Endothelial cell of umbilical vein (primary cell): ENCODE results near the gene METAP1. TPM values are rescaled to one million over a fixed set of nuclear protein-coding genes. Genes with fewer than 3 reads are reported as not detected.

ENCODE experiments used
- BruUV-seq: library from RNA; stranded (reverse); fragments of 400-500 nt; replicated peaks from 2 replicates; lab custom pipeline; 2021; lab: Mats Ljungman, UMichigan
- CTCF ChIA-PET: fragments of 300-600, 350-600 bp; sonication (Branson Sonifier 250); formaldehyde crosslinking; loops from one replicate; lab custom pipeline; 2021; ENCODE audit warnings: antibody characterized with exemption, inconsistent platforms; lab: Charles Lee
- POLR2A ChIA-PET: fragments of 300-600, 350-600 bp; sonication (Branson Sonifier 250); formaldehyde crosslinking; loops from one replicate; lab custom pipeline; 2021; ENCODE audit warnings: antibody characterized with exemption, inconsistent platforms; lab: Charles Lee
- DNase-seq: peaks from one replicate; pipeline ENCODE4 v3.0.0-alpha.2; 2011; ENCODE audit warnings: low read depth, low spot score
- FAIRE-seq: peaks from 2 replicates; lab custom pipeline; 2011; peaks lifted over from hg19 to GRCh38; lab: Jason Lieb, UNC
- H2AFZ ChIP-seq: 2 replicates; pipeline ENCODE4 v1.6.0; 2012; ENCODE audit warnings: low read depth, low read length, control low read depth, inconsistent platforms
- H3K27ac ChIP-seq: 2 replicates; pipeline ENCODE4 v1.5.1; 2011; ENCODE audit warnings: low read depth, mild to moderate bottlenecking, control low read depth, low read length, moderate library complexity; ENCODE audit not compliant: insufficient read depth
- H3K27me3 ChIP-seq, 2 experiments: 2 replicates each; pipeline versions ENCODE4 v1.6.0 to v1.6.1; 2011; ENCODE audit warnings: low read length in 2 of 2, mixed read lengths in 1 of 2; ENCODE audit not compliant: control insufficient read depth in 2 of 2, insufficient read depth in 2 of 2
- H3K36me3 ChIP-seq, 2 experiments: 2 replicates in 1 of 2; 3 replicates in 1 of 2; pipeline ENCODE4 v1.5.1; 2011; ENCODE audit warnings: low read length in 2 of 2, mild to moderate bottlenecking in 1 of 2, moderate library complexity in 1 of 2; ENCODE audit not compliant: control insufficient read depth in 2 of 2, insufficient read depth in 2 of 2; ENCODE audit errors: extremely low read depth in 1 of 2
- H3K4me1 ChIP-seq: 3 replicates; pipeline ENCODE4 v1.5.1; 2011; ENCODE audit warnings: mild to moderate bottlenecking, low read length; ENCODE audit not compliant: control insufficient read depth, insufficient read depth; ENCODE audit errors: extremely low read depth
- H3K4me2 ChIP-seq: 2 replicates; pipeline ENCODE4 v1.6.1; 2011; ENCODE audit warnings: low read length, control low read depth, mixed read lengths; ENCODE audit not compliant: insufficient read depth
- H3K4me3 ChIP-seq, 3 experiments: fragments of 200-600 bp in 1 of 3; sonication (generic), shearing (Covaris generic) in 1 of 3; replicated peaks in 1 of 3; 2 replicates each; pipeline ENCODE4 v1.5.1; 2011 to 2016; ENCODE audit warnings: control low read depth in 3 of 3, low read length in 3 of 3, mild to moderate bottlenecking in 2 of 3, inconsistent platforms in 1 of 3, low read depth in 1 of 3, moderate library complexity in 1 of 3; ENCODE audit not compliant: insufficient read depth in 1 of 3
- H3K79me2 ChIP-seq: 2 replicates; pipeline ENCODE4 v1.6.0; 2012; ENCODE audit warnings: low read length, inconsistent platforms; ENCODE audit not compliant: control insufficient read depth, insufficient read depth
- H3K9ac ChIP-seq: replicated peaks from 2 replicates; pipeline ENCODE3; 2011; ENCODE audit warnings: low read length, control low read depth; ENCODE audit not compliant: insufficient read depth; ENCODE audit errors: extremely low read depth
- H3K9me1 ChIP-seq: replicated peaks from 3 replicates; pipeline ENCODE4 v1.6.0; 2011; ENCODE audit warnings: mild to moderate bottlenecking, low read length; ENCODE audit not compliant: control insufficient read depth, insufficient read depth; ENCODE audit errors: extremely low read depth
- H3K9me3 ChIP-seq: replicated peaks from 2 replicates; pipeline ENCODE4 v1.5.1; 2012; ENCODE audit warnings: low read length, inconsistent platforms; ENCODE audit not compliant: control insufficient read depth, insufficient read depth
- H4K20me1 ChIP-seq: replicated peaks from 2 replicates; pipeline ENCODE3; 2011; ENCODE audit warnings: mild to moderate bottlenecking, low read length; ENCODE audit not compliant: control insufficient read depth, insufficient read depth; ENCODE audit errors: extremely low read depth
- EZH2 ChIP-seq: IDR thresholded peaks from 2 replicates; pipeline ENCODE4 v1.6.1; 2012; ENCODE audit warnings: borderline replicate concordance, low read depth, mild to moderate bottlenecking, moderate library complexity, low read length, inconsistent platforms; ENCODE audit not compliant: severe bottlenecking
- FOS ChIP-seq: IDR thresholded peaks from 2 replicates; pipeline ENCODE4 v1.6.1; 2011; ENCODE audit warnings: mild to moderate bottlenecking, low read length, moderate library complexity, borderline replicate concordance; ENCODE audit not compliant: insufficient read depth
- GATA2 ChIP-seq: IDR thresholded peaks from 2 replicates; pipeline ENCODE4 v1.7.0; 2011; ENCODE audit warnings: low read depth, mild to moderate bottlenecking, moderate library complexity, mixed read lengths, low read length; ENCODE audit not compliant: insufficient read length, insufficient read depth
- JUN ChIP-seq: IDR thresholded peaks from 2 replicates; pipeline ENCODE4 v1.6.1; 2011; ENCODE audit warnings: borderline replicate concordance, low read depth; ENCODE audit not compliant: insufficient read length, insufficient read depth
- MYC ChIP-seq: IDR thresholded peaks from one replicate; pipeline ENCODE4 v1.6.1; 2011; ENCODE audit warnings: mild to moderate bottlenecking, low read depth, low read length
- POLR2A ChIP-seq: IDR thresholded peaks from 2 replicates; pipeline ENCODE4 v1.6.1; 2012; ENCODE audit warnings: low read depth, mild to moderate bottlenecking, control low read depth, low read length
- POLR2AphosphoS5 ChIP-seq: IDR thresholded peaks from 2 replicates; pipeline ENCODE4 v1.6.1; 2012; ENCODE audit warnings: low read depth, mild to moderate bottlenecking, control low read depth, low read length, moderate library complexity; ENCODE audit not compliant: insufficient read depth
- dilution Hi-C: fragments of 300-500 bp; cut with MboI; formaldehyde crosslinking; loops from one replicate; pipeline ENCODE4 v1.15.0; 2019; ENCODE audit warnings: low sequenced_read_pairs; ENCODE audit not compliant: extremely low pct_ligation_motif_present
- intact Hi-C: fragments of 100-400 bp; cut with micrococcal nuclease; formaldehyde crosslinking; loops from one replicate; pipeline ENCODE4 v1.10.0; 2022
- polyA plus RNA-seq, 4 experiments: library from polyadenylated mRNA; depleted of rRNA in 3 of 4; stranded (reverse) in 3 of 4; unstranded in 1 of 4; fragments of >200 nt; gene quantifications; 2 replicates each; pipeline versions ENCODE4 v1.2.1 to v1.2.3, GENCODE V29; 2011 to 2012; ENCODE audit warnings: missing spikeins in 1 of 4
- total RNA-seq: library from RNA; stranded (reverse); gene quantifications from 2 replicates; pipeline ENCODE4 v1.2.3, GENCODE V29; 2021
- TF ChIP-seq, protein P1 (sequence below), 2 donors: IDR thresholded peaks; 1 replicate in 1 of 2; 2 replicates in 1 of 2; pipeline ENCODE4 v1.5.1; 2011; ENCODE audit warnings: low read length in 2 of 2, mild to moderate bottlenecking in 2 of 2, moderate library complexity in 2 of 2, control low read depth in 1 of 2, inconsistent platforms in 1 of 2, low read depth in 1 of 2; ENCODE audit not compliant: insufficient read depth in 1 of 2; ENCODE audit errors: extremely low read depth in 1 of 2

METAP1 gene
- total and polyA plus RNA-seq, 2 donors (not counting 3 experiments of a cell fraction or from before 2014, with no cell fraction given), result 26.4 to 39.8 TPM

DNA sequence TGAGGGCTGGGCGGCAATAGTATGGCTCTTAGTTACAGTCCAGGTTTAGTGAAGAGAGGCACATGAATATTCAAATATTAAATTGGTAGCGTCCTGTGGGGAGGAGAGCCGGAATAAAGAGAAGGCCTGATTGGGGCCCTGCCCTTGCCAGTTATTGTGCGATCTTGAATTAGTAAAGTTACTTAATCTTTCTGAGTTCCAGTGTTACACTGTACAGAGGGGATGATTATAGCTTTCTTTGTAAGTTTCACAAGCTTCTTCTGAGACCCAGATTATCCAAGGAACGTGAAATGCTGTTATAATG is 1.2 kb downstream of the METAP1 start:
- H3K36me3 ChIP-seq, result no peaks in the 10 kb centered on the region
- no peaks in the 10 kb centered on the region for H3K9me3 ChIP-seq
- H3K9me1 ChIP-seq, result no peaks in the 10 kb centered on the region
- ChIA-PET CTCF (interaction anchor here (1.2 to 2.7 kb wide), 3 partner anchors 55 to 62 kb away, joined by 3 to 19 read pairs (median 12); no protein-coding TSS in a partner anchor), POLR2A (no interaction called here)
- H3K4me1 ChIP-seq, result peaks cover 6% of the 10 kb centered on the region
- H3K4me2 ChIP-seq, result peak overlapping the region; percentile 77
- no peaks in the 10 kb centered on the region for H3K27me3 ChIP-seq
- intact Hi-C loops, result loop anchor here (5.0 to 10.0 kb wide), 2 partner anchors 312 to 849 kb away; no protein-coding TSS in a partner anchor
- H3K4me3 ChIP-seq, result peak overlapping the region; percentile 64 to 93 (median 73)
- H2AFZ ChIP-seq, result no peak overlapping the region
- FAIRE-seq (no peak), DNase-seq (no peak)
- H3K9ac ChIP-seq, result peak overlapping the region; percentile 65
- H3K27ac ChIP-seq, result no peak overlapping the region
- H3K79me2 ChIP-seq, result peaks cover 54% of the 10 kb centered on the region
- TSS peak; percentile 47 for BruUV-seq
- dilution Hi-C loops, result no loop called here
- no peak for TF ChIP-seq POLR2A
- no peak for TF ChIP-seq FOS
- TF ChIP-seq POLR2AphosphoS5, result no peak
- TF ChIP-seq MYC, result no peak
- TF ChIP-seq GATA2, result no peak
- no peak for TF ChIP-seq EZH2
- TF ChIP-seq, protein P1, sequence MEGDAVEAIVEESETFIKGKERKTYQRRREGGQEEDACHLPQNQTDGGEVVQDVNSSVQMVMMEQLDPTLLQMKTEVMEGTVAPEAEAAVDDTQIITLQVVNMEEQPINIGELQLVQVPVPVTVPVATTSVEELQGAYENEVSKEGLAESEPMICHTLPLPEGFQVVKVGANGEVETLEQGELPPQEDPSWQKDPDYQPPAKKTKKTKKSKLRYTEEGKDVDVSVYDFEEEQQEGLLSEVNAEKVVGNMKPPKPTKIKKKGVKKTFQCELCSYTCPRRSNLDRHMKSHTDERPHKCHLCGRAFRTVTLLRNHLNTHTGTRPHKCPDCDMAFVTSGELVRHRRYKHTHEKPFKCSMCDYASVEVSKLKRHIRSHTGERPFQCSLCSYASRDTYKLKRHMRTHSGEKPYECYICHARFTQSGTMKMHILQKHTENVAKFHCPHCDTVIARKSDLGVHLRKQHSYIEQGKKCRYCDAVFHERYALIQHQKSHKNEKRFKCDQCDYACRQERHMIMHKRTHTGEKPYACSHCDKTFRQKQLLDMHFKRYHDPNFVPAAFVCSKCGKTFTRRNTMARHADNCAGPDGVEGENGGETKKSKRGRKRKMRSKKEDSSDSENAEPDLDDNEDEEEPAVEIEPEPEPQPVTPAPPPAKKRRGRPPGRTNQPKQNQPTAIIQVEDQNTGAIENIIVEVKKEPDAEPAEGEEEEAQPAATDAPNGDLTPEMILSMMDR (IDR thresholded peaks at IDR 0.05; ENCODE audit: extremely low read depth in 1 of 2, insufficient read depth in 1 of 2, low read depth in 1 of 2, low read length in 2 of 2), result no peak
- TF ChIP-seq JUN, result no peak
- peaks cover 2% of the 10 kb centered on the region for H4K20me1 ChIP-seq
